Cerebellar nuclear complex (tissue), 1 donor: Measurements from ENCODE around the gene MEIS3.

Experiments
- DNase-seq, 2 experiments: peaks; one replicate each; lab custom pipeline; 2025; lab: John Stamatoyannopoulos, UW

MEIS3 gene

GRCh38 chr19:47358936-47359335 lies 60.4 kb downstream of the MEIS3 start:
- no peak for DNase-seq

- DNase-seq = no peak
Observed at GRCh38 chr19:47357788-47358680, 61.3 kb downstream of the MEIS3 start.

- DNase-seq = no peak
Observed at GRCh38 chr19:47356900-47357299, 62.4 kb downstream of the MEIS3 start.

- no peak for DNase-seq
Observed at GRCh38 chr19:47353307-47353712, 66.0 kb downstream of the MEIS3 start.
